Measurements from ENCODE around the gene DIAPH2. TPM values are rescaled to one million over a fixed set of nuclear protein-coding genes. Genes with fewer than 3 reads are reported as not detected.

The DIAPH2 gene
- total and polyA plus RNA-seq, 2 of the 13 experiments (the other 11 are each of a cell fraction or from before 2014, with no cell fraction given) = 2.1 to 8.5 TPM

GRCh38 chrX:96791559-96791958, 106.9 kb downstream of the DIAPH2 start:
- FAIRE-seq (no peak), ATAC-seq (no peak), DNase-seq (ENCODE audit: low spot score) (no peak)
- Histone ChIP-seq H3K4me3 (replicated peaks in 1 of 3; ENCODE audit: insufficient read depth in 1 of 3, low read depth in 2 of 3, low read length in 3 of 3) (no peak overlapping the region), H4K20me1 (ENCODE audit: insufficient read depth, low read length) (no peaks in the 10 kb centered on the region), H3K36me3 (replicated peaks in 1 of 2; ENCODE audit: control insufficient read depth in 1 of 2, insufficient read depth in 2 of 2, low read length in 2 of 2) (no peaks in the 10 kb centered on the region), H3K4me1 (ENCODE audit: insufficient read depth, low read length) (no peaks in the 10 kb centered on the region), H3K79me2 (ENCODE audit: insufficient read depth, low read length) (no peaks in the 10 kb centered on the region), H3K27me3 (ENCODE audit: control insufficient read depth in 1 of 2, insufficient read depth in 2 of 2, low read length in 2 of 2) (no peaks in the 10 kb centered on the region), H2AFZ (ENCODE audit: low read length) (no peak overlapping the region), H3K9me3 (ENCODE audit: low read length) (no peaks in the 10 kb centered on the region), H3K4me2 (ENCODE audit: low read depth, low read length) (no peak overlapping the region), H3K9ac (ENCODE audit: insufficient read depth, low read depth, low read length) (no peak overlapping the region), H3K27ac (ENCODE audit: extremely low read length, insufficient read depth, low read length) (no peak overlapping the region)
- in situ Hi-C loops (cut with HindIII; ENCODE audit: extremely low pct_ligation_motif_present, low pct_unique_long_range_greater_than_20kb) (no loop called here), intact Hi-C loops (cut with micrococcal nuclease; ENCODE audit: unreplicated experiment) (no loop called here)
- BruUV-seq (replicated peaks) = no TSS peak
- ChIA-PET POLR2A (no interaction called here), CTCF (ENCODE audit: low intra/inter-chr PET ratio, low total read pairs) (no interaction called here)
- TF ChIP-seq SMYD3 (CRISPR knock-in tag; IDR thresholded peaks at IDR 0.05) (no peak), RFXAP (CRISPR knock-in tag; IDR thresholded peaks at IDR 0.05; ENCODE audit: borderline replicate concordance) (no peak), FLYWCH1 (CRISPR knock-in tag; IDR thresholded peaks at IDR 0.05) (no peak), TCF7L2 (IDR thresholded peaks at IDR 0.05; ENCODE audit: low read depth, low read length) (no peak), RCOR2 (CRISPR knock-in tag; IDR thresholded peaks at IDR 0.05) (no peak), GZF1 (CRISPR knock-in tag; IDR thresholded peaks at IDR 0.05) (no peak), ZNF460 (CRISPR knock-in tag; IDR thresholded peaks at IDR 0.05; ENCODE audit: borderline replicate concordance) (no peak), KMT2B (CRISPR knock-in tag; IDR thresholded peaks at IDR 0.05) (no peak)
- WGBS (ENCODE audit: low lambda C conversion rate) = 95% methylated on average over 4 of the region's 4 CpGs

- no peak overlapping the region for H3K4me2 ChIP-seq (ENCODE audit: low read depth, low read length)
- H2AFZ ChIP-seq (ENCODE audit: low read length) = no peak overlapping the region
- in situ Hi-C loops (cut with HindIII; ENCODE audit: extremely low pct_ligation_motif_present, low pct_unique_long_range_greater_than_20kb) = no loop called here
- H3K4me3 ChIP-seq (replicated peaks in 1 of 3; ENCODE audit: insufficient read depth in 1 of 3, low read depth in 2 of 3, low read length in 3 of 3) = no peak overlapping the region
- 92% methylated on average over 2 of the region's 2 CpGs for WGBS (ENCODE audit: low lambda C conversion rate)
- TF ChIP-seq HNRNPUL1 (IDR thresholded peaks at IDR 0.05; ENCODE audit: low read depth, low read length) (no peak), BORCS8-MEF2B (CRISPR knock-in tag; IDR thresholded peaks at IDR 0.05) (no peak), ZSCAN12 (CRISPR knock-in tag; IDR thresholded peaks at IDR 0.05) (no peak)
- POLR2A ChIA-PET = no interaction called here
- ATAC-seq (no peak), DNase-seq (ENCODE audit: low spot score) (no peak), FAIRE-seq (no peak)
- H3K36me3 ChIP-seq (replicated peaks in 1 of 2; ENCODE audit: control insufficient read depth in 1 of 2, insufficient read depth in 2 of 2, low read length in 2 of 2) = no peaks in the 10 kb centered on the region
- no peaks in the 10 kb centered on the region for H3K9me3 ChIP-seq (ENCODE audit: low read length)
- BruUV-seq (replicated peaks) = no TSS peak
- no peaks in the 10 kb centered on the region for H4K20me1 ChIP-seq (ENCODE audit: insufficient read depth, low read length)
- CTCF ChIA-PET (ENCODE audit: low intra/inter-chr PET ratio, low total read pairs) = no interaction called here
- H3K79me2 ChIP-seq (ENCODE audit: insufficient read depth, low read length) = no peaks in the 10 kb centered on the region
- H3K27ac ChIP-seq (ENCODE audit: extremely low read length, insufficient read depth, low read length) = no peak overlapping the region
- H3K4me1 ChIP-seq (ENCODE audit: insufficient read depth, low read length) = no peaks in the 10 kb centered on the region
- no peaks in the 10 kb centered on the region for H3K27me3 ChIP-seq (ENCODE audit: control insufficient read depth in 1 of 2, insufficient read depth in 2 of 2, low read length in 2 of 2)
- H3K9ac ChIP-seq (ENCODE audit: insufficient read depth, low read depth, low read length) = no peak overlapping the region
- intact Hi-C loops (cut with micrococcal nuclease; ENCODE audit: unreplicated experiment) = no loop called here
Measured at GRCh38 chrX:96792047-96792446, 107.4 kb downstream of the DIAPH2 start.

Measured in HepG2 (cell line).